Measurements from ENCODE around the gene DGKI.

The DGKI gene

GRCh38 chr7:137519181-137519691 lies 327.5 kb downstream of the DGKI start:
- DNase-seq, result no peak

- DNase-seq, result no peak
Measured at GRCh38 chr7:137513091-137513490, 333.7 kb downstream of the DGKI start.

DNA sequence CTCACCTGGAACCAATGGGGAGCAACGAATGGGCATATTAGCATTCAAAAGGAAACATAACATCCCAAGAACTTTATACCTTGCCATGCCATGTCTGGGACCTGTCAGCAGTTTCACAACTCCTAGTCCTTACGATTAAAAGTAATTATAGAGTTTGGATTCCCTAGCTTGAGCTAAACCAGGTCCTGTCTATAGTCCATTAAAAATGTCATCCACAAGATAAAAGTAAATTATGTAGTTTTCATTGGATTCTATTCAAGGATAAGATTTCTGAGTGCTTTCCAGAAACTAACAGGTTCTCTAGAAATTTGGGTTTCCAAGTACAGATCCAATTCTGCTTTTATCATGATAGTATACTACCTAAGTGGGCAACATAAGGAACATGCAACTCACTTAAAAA lies 339.7 kb downstream of the DGKI start:
- DNase-seq, result no peak

GRCh38 chr7:137506031-137506430 lies 340.7 kb downstream of the DGKI start:
- no peak for DNase-seq

- no peak for DNase-seq
Measured at GRCh38 chr7:137501562-137501961, 345.2 kb downstream of the DGKI start.

GRCh38 chr7:137492889-137493288 lies 353.9 kb downstream of the DGKI start:
- DNase-seq, result no peak

- DNase-seq, result no peak
Measured at GRCh38 chr7:137489880-137490279, 356.9 kb downstream of the DGKI start.

DNA sequence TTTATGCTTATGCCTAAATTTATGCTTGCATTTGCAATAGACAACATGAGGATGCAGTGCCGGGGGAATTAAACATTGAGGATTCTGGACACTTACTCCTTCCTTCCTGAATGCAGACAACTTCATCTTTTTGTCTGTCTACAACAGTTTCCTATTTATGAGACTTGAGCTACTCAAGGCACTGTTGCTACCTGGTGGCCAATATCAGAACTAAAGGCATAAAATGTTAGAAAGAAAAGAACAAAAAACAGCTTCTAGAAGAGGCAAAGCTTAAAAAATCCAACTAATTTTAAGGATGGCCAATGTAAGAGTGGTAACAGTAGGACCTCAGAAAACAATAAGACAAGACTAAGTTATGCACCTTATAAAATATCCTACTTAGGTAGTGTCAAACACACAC lies 358.7 kb downstream of the DGKI start:
- no peak for DNase-seq

- no peak for DNase-seq
Measured at GRCh38 chr7:137485818-137486217, 361.0 kb downstream of the DGKI start.

GRCh38 chr7:137484326-137484725 lies 362.4 kb downstream of the DGKI start:
- no peak for DNase-seq

GRCh38 chr7:137482466-137482865 lies 364.3 kb downstream of the DGKI start:
- no peak for DNase-seq

- DNase-seq, result no peak
Measured at GRCh38 chr7:137480824-137481365, 365.9 kb downstream of the DGKI start.

- DNase-seq, result no peak
Measured at GRCh38 chr7:137480401-137480800, 366.4 kb downstream of the DGKI start.

- no peak for DNase-seq
Measured at GRCh38 chr7:137476937-137477336, 369.8 kb downstream of the DGKI start.

- DNase-seq, result no peak
Measured at GRCh38 chr7:137475966-137476365, 370.8 kb downstream of the DGKI start.

- no peak for DNase-seq
Measured at GRCh38 chr7:137474540-137475026, 372.2 kb downstream of the DGKI start.

GRCh38 chr7:137471128-137471527 lies 375.6 kb downstream of the DGKI start:
- DNase-seq, result no peak

DNA sequence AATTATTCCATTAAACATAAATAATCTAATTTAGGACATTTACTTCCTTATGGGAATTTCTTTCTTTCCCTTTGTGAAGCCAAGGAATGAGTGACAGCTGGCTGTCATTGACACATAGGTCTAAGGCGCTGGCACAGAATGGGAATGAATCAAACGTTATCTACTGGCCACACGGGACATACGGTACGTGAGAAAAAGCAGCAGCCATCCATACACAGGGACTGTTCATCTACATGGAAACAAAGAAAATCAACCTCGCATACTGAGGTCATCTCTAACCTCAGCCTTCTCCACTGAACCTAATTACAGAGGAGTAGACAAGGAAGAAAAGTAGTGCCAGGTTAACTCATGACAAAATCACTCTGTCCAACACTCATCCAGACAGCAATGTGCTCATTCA lies 376.9 kb downstream of the DGKI start:
- DNase-seq, result no peak

DNA sequence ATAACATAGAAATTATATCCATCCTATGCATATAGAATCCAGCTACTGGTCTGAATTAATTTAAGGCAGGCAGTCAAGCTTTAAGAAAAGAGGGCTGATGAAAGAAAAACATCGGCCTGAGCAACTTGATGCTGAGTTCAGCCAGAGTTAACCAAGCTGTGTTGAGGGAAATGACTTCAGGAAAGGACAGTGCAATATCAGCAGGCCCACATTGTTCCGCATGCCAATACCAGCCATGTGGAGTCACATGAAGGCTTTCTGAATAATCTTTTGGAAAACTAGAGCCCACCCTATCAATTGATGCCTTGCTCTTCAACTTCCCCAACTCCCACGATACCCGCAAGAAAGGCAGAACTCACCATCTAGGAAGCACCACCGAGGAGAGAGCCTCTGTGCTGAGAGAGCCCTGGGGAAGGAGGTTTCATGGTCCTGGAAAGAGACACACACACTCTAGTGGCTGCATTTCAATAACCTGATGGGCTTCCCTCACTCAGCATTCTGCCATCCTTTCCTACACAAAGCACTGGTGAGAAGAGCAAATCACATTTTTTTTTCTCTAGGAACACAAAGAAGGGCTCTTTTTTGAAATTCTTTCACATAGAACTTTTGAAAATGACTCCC lies 377.5 kb downstream of the DGKI start:
- DNase-seq, result no peak

DNA sequence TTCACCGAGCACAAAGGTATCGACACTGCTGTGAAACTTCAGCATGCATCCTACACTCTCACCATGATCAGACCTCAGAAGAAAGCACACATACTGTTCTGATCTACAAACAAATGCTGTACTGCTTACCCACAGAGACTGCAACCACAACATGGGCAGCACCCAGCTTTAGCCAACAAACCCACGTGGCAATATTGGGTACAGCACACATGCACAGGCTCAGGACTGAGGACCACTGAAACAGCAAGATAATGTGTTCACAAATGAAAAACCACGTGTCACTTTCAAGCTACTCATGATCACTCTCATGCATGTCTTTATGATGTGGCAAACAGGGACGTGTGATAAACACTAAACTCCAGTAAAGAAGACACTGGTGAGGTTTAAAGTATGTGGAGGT lies 383.9 kb downstream of the DGKI start:
- DNase-seq, result no peak

DNA sequence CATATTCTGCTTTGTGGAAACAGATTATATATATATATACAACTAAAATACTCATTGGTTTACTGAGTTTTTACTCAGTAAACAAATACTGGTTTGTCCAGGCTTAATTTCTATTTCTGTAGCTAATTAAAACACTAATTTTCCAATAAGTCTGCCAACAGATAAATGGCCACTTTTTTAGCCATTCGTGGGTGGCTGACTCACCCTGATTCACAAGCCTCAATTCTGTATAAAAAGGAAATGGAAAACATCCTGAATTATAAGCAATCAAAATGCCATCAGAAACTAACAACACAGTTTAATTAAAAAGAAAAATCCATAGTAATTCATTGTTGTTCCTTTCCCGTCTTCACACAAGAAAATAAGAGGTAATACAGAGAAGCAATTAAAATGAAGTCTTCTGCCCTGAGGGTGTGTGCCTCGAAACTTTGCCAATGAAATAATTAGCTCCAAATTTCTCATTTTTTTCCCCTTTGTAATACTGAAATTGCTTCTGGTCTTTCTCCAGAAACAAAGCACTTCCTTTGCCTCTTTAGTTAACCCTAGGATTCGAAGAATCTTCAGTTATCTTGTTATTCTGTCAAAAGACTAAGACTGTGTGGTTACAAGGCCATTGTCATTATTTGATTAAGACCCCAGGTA lies 384.6 kb downstream of the DGKI start:
- no peak for DNase-seq

DNA sequence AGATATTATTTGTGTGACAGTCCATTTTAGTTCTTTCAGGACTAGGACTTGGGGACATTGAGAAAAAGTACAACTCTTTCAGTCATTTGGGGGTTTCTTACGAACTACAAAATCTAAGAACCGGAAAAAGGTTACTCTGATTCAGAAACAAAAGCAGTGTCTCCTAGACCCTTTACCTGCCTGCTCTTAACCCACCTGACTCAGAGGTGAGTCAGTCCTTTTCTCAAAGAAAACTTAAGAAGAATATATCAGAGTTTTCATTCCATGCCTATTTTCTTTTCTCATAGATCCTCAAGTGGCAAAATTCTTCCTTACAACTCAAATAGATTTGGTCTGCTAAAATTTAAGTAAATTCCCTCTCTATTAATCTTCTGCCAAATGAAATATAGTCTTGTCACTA lies 388.4 kb downstream of the DGKI start:
- DNase-seq, result no peak

- DNase-seq, result no peak
Measured at GRCh38 chr7:137454767-137455166, 392.0 kb downstream of the DGKI start.

DNA sequence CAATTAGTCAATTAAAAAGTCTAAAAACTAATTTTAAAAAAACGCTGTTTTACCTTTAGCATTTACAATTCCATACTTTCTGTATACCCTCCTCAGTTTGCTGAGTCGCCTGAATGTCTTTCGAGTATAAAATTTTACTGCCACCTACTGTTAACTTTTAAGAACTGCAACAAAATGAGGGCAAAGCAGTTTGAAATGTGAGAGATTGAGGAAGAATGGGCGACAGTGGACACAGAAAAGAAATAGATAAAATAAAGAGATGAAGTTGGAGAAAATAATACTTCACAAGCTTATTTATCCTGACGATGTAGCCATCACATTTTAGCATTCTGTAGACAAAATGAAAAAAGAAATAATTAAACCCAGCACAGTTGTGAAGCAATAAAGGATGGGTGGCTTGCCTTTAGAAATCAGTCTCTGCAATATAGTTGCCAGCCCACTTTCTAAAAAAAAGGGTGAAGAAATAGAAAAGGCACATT lies 392.5 kb downstream of the DGKI start:
- peak; percentile 39 for DNase-seq

All from MV-4-11 (cell line).